HepG2 (cell line): Measurements from ENCODE around the gene IWS1.

Source experiments
- CEBPZ ChIP-seq: IDR thresholded peaks from 2 replicates; pipeline ENCODE4 v1.6.1; 2012; ENCODE audit warnings: low read length, improper control_type of control experiment
- CTCF ChIP-seq: sonication (generic); formaldehyde crosslinking; IDR thresholded peaks from 2 replicates; pipeline ENCODE4 v1.5.0; 2020; ENCODE audit warnings: mild to moderate bottlenecking, missing genetic modification reagents, moderate library complexity
- ZSCAN30 ChIP-seq: sonication (generic); formaldehyde crosslinking; IDR thresholded peaks from 2 replicates; pipeline ENCODE4 v1.5.0; 2020; ENCODE audit warnings: mild to moderate bottlenecking, missing genetic modification reagents

GRCh38 chr2:127449414-127449813 lies 76.9 kb downstream of the IWS1 start:
- no peak for TF ChIP-seq CTCF
- TF ChIP-seq CEBPZ, result no peak
- TF ChIP-seq ZSCAN30 (CRISPR knock-in tag), result no peak
